Measurements from ENCODE around the gene LMOD1. TPM values are rescaled to one million over a fixed set of nuclear protein-coding genes. Genes with fewer than 3 reads are reported as not detected.
A peak's percentile ranks its signal among the peaks of the same experiment; 100 is the strongest.

The LMOD1 gene
- polyA plus RNA-seq, 3 donors from 2014 or later = not detected

DNA sequence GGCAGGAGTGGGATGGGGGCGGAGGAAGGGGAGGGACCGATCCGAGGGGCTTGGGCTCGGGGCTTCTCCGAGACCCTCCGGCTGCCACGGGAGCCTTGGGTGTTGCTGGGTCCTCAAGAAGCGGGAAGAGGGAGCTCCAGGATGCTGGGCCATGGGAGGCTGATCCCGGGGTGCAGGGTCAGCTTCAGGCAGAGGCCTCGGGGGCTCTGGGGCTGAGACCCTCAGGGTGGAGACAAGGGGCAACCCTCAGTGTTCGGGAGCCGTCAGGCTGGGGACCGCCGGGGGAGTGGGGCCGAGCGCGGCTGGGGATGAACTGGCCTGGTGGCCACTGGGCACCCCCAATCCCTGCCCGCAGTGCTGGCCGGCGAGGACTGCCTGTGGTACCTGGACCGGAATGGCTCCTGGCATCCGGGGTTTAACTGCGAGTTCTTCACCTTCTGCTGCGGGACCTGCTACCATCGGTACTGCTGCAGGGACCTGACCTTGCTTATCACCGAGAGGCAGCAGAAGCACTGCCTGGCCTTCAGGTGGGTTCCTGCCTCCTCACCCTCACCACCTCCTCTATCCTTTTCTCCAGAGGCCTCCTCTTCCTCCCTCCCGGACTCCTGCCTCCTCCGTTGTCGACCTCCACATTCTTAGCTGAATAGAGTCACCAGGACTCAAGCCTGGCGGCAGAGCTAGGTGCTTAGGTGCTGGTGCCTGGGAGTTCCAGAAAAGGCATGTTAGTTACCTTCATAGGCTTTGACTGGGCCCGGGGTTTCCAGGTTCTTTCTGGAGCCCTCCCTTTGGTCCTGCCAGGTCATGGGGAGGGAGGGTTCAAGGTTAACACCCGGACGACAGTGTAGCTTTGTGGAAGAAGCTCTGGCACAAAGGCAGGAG, 57.0 kb downstream of the LMOD1 start:
- H3K4me3 Mint-ChIP-seq = peak overlapping the region; percentile 66 to 82 (median 76)
- no peak for DNase-seq
- H3K9me3 Mint-ChIP-seq = no peaks in the 10 kb centered on the region
- H3K27ac Mint-ChIP-seq = no peak overlapping the region
- H3K4me1 Mint-ChIP-seq = peaks cover 0 to 5% of the 10 kb centered on the region in 2 donors
- no peaks in the 10 kb centered on the region for H3K36me3 Mint-ChIP-seq
- H3K27me3 Mint-ChIP-seq (ENCODE audit: low read depth in 3 of 3) = peaks cover 6 to 17% (median 11%) of the 10 kb centered on the region in 3 donors

- peaks cover 5 to 16% (median 10%) of the 10 kb centered on the region in 3 donors for H3K27me3 Mint-ChIP-seq (ENCODE audit: low read depth in 3 of 3)
- peak within 1 kb of the TSS; percentile 66 to 82 (median 76) for H3K4me3 Mint-ChIP-seq
- no peaks in the 10 kb centered on the region for H3K9me3 Mint-ChIP-seq
- no peaks in the 10 kb centered on the region for H3K36me3 Mint-ChIP-seq
- peak in 1 of 3 donors; percentile 4 for DNase-seq
- H3K27ac Mint-ChIP-seq = no peak within 1 kb of the TSS
- peaks cover 0 to 5% of the 10 kb centered on the region in 2 donors for H3K4me1 Mint-ChIP-seq
Observed at GRCh38 chr1:201888282-201889089, 57.9 kb downstream of the LMOD1 start, which contains the start of gene SHISA4. TSS of gene SHISA4 (plus strand) at chr1:201888898. CDS start at chr1:201888995, 97 bp downstream.

DNA sequence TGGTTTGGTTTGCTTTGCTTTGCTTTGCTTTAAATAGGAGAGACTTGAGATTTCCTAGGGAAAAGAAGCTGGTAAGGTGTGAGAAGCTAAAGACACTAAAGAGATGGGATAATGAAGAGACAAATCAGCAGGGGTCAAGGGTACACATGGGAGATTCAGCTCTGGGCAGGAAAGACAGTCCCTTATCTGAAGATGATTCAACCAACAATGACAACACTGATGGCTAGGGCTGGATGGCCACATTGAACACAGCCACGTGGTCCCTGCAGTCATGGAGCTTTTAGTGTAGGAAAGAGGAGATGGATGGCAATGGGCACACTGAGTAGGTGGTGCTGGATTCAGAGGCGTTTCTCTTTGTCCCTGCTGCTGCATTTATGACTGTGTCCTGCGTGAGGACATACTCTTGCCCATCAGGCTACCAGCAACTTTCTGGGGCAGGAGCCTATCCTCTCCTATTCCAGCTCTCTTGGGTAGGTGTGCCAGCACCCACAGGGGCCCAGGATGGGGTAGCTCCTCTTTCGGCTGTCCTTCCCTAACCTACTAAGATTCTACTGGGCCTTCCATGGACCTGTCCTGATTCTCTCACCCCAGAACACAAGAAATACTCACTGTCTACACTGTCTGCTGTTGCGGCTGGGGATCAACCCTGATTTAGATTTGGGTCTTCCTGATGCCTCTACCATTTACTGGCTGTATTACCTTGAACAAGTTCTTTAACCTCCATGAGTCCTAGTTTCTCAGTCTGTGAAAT, 59.1 kb downstream of the LMOD1 start:
- Mint-ChIP-seq H3K4me1 (peaks cover 0 to 5% of the 10 kb centered on the region in 2 donors), H3K27ac (no peak overlapping the region), H3K9me3 (no peaks in the 10 kb centered on the region), H3K27me3 (ENCODE audit: low read depth in 3 of 3) (peaks cover 8 to 13% (median 10%) of the 10 kb centered on the region in 3 donors), H3K4me3 (peak overlapping the region in 4 of 5 donors; percentile 0 to 62 (median 32)), H3K36me3 (no peaks in the 10 kb centered on the region)
- DNase-seq = no peak

DNA sequence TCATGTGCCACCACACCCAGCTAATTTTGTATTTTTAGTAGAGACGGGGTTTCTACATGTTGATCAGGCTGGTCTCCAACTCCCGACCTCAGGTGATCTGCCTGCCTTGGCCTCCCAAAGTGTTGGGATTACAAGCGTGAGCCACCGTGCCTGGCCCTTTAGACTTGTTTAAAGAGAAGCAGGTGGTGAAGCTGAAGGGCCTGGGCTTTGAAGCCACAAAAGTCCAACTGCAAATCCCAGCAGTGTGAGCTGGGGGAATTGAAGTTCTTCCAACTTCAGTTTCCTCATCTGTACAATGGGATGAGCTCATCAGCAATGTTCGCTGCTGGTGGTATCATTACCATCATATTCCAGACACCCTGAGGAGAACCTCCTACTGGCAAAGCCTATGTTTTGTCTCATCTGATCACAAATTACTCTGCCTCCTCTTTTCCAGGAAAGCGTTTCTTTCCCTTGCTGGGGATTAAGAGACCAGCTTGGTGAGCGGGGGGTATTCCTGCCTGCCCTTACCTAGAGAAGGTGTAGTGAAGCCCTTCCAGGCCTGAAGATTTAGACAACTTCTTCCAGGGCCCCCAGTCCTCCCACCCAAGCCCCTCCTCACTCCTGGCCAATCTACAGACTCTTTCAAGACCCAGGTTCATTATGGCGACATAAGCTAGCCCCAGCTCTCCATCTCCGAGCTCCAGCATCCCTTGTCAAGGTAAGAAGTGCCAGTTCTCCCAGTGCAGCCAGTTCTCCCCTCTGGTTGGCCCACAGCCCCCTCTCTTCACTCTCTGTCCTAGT, 60.1 kb downstream of the LMOD1 start:
- Mint-ChIP-seq H3K27ac (no peak overlapping the region), H3K27me3 (ENCODE audit: low read depth in 3 of 3) (peaks cover 8 to 9% (median 8%) of the 10 kb centered on the region in 3 donors), H3K4me3 (no peak overlapping the region), H3K9me3 (no peaks in the 10 kb centered on the region), H3K36me3 (no peaks in the 10 kb centered on the region), H3K4me1 (peaks cover 0 to 6% of the 10 kb centered on the region in 2 donors)
- no peak for DNase-seq

DNA sequence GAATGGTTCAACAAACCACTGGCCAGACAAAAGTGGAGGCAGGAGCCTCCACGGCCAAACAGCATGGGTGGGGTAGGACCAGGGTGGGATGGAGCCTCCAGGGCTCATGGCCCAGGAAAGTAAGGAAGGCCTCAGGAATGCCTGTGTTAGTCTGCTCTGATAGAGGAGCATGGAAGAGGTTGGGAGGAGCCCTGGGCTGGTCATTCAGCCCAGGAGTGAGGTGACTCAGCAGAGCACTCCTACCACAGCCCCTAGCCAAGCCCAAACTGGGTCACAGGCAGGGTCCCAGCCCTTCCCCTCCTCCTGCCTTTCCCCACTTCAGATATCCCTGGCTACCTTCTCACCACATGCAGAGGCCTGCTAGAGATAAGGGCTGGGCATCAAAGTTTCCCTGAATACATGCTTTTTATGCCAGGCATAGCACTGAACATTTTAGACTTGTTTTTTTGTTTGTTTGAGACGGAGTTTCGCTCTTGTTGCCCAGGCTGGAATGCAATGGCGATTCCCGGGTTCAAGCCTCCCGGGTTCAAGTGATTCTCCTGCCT, 60.7 kb downstream of the LMOD1 start:
- H3K4me1 Mint-ChIP-seq = peaks cover 0 to 6% of the 10 kb centered on the region in 2 donors
- H3K27me3 Mint-ChIP-seq (ENCODE audit: low read depth in 3 of 3) = peaks cover 8% of the 10 kb centered on the region in 3 donors
- DNase-seq = no peak
- H3K4me3 Mint-ChIP-seq = no peak overlapping the region
- no peaks in the 10 kb centered on the region for H3K9me3 Mint-ChIP-seq
- no peak overlapping the region for H3K27ac Mint-ChIP-seq
- H3K36me3 Mint-ChIP-seq = no peaks in the 10 kb centered on the region

DNA sequence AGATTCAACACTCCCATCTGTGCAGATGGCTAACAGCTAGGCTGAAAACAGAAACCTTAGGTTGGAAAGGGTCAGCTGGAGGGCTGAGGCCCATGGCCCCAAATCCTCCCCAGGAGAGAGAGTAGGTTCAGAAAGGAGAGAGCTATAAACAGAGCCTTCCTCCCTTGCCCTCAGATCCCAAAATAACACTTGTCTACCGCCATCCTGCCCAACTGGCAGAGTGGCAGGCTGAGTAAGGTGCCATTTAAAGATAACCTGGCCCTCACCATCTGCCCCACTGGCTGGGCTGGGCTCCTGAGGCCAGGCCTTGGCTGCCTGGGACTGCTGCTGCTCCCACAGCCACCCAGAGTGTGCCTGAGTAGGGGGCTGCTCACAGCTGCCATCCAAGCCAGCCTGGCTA, 61.9 kb downstream of the LMOD1 start:
- Mint-ChIP-seq H3K27ac (no peak overlapping the region), H3K4me3 (no peak overlapping the region), H3K36me3 (no peaks in the 10 kb centered on the region), H3K27me3 (ENCODE audit: low read depth in 3 of 3) (peaks cover 5 to 8% (median 6%) of the 10 kb centered on the region in 3 donors), H3K4me1 (peaks cover 0 to 3% of the 10 kb centered on the region in 2 donors), H3K9me3 (no peaks in the 10 kb centered on the region)
- DNase-seq = no peak

GRCh38 chr1:201883786-201884185, 62.6 kb downstream of the LMOD1 start:
- Mint-ChIP-seq H3K27me3 (ENCODE audit: low read depth in 3 of 3) (peaks cover 5 to 8% (median 6%) of the 10 kb centered on the region in 3 donors), H3K27ac (no peak overlapping the region), H3K36me3 (no peaks in the 10 kb centered on the region), H3K4me3 (no peak overlapping the region), H3K4me1 (peaks cover 0 to 2% of the 10 kb centered on the region in 2 donors), H3K9me3 (no peaks in the 10 kb centered on the region)
- no peak for DNase-seq

DNA sequence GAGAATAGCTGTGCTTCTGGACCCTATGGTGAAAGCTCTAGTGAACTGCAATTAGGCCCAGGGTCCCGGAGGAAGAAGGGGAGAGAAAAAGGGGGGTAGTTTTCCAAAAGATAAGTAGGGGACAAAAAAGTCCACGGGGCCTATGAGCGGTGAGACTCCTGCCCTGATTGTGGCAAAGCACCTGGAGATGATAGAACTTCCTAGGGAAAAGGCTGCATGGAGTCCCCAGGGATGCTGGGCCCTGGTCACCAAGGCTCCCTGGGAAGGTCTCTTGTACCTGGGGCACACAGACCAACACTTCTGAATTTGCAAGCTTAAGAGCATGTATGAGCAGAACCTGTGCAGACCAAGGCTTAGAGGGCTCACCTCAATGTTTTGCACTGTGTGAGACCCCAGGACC, 63.1 kb downstream of the LMOD1 start:
- Mint-ChIP-seq H3K27ac (no peak overlapping the region), H3K9me3 (no peaks in the 10 kb centered on the region), H3K36me3 (no peaks in the 10 kb centered on the region), H3K27me3 (ENCODE audit: low read depth in 3 of 3) (peaks cover 5 to 7% (median 6%) of the 10 kb centered on the region in 3 donors), H3K4me1 (peaks cover 0 to 2% of the 10 kb centered on the region in 2 donors), H3K4me3 (no peak overlapping the region)
- no peak for DNase-seq

DNA sequence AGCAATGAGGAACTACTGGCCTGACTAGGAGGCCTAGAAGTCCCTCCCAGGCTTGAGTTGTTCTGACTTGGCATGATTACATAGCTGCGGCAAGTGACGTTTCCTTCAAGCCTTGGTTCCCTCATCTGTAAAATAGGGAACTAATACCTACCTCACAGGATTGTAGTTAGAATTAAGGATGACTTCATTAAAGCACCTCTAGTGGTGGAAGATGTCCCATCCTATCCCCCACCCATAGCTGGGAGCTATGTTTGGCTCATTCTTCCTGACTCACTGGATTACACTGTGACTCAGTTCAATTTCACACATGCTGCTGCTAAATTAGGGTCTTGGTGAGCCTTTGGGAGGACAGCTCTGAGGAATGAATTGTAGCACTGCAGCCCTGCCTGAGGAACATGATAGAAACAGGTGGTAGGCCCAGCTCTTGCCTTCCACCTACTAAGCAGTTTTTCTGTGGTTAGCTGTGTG, 63.6 kb downstream of the LMOD1 start:
- DNase-seq = no peak
- Mint-ChIP-seq H3K9me3 (no peaks in the 10 kb centered on the region), H3K36me3 (no peaks in the 10 kb centered on the region), H3K4me1 (peaks cover 0 to 2% of the 10 kb centered on the region in 2 donors), H3K27ac (no peak overlapping the region), H3K4me3 (no peak overlapping the region), H3K27me3 (ENCODE audit: low read depth in 3 of 3) (peaks cover 4 to 6% (median 5%) of the 10 kb centered on the region in 3 donors)

- DNase-seq = no peak
- H3K9me3 Mint-ChIP-seq = no peaks in the 10 kb centered on the region
- H3K27ac Mint-ChIP-seq = no peak overlapping the region
- H3K4me3 Mint-ChIP-seq = no peak overlapping the region
- peaks cover 0 to 3% (median 2%) of the 10 kb centered on the region in 3 donors for H3K27me3 Mint-ChIP-seq (ENCODE audit: low read depth in 3 of 3)
- peaks cover 0 to 2% of the 10 kb centered on the region in 2 donors for H3K4me1 Mint-ChIP-seq
- peaks cover 0 to 3% (median 2%) of the 10 kb centered on the region in 3 donors for H3K36me3 Mint-ChIP-seq
Observed at GRCh38 chr1:201881617-201882016, 64.7 kb downstream of the LMOD1 start.

GRCh38 chr1:201880928-201881571, 65.3 kb downstream of the LMOD1 start:
- Mint-ChIP-seq H3K27ac (peak overlapping the region in 1 of 6 donors; percentile 59), H3K36me3 (peaks cover 6 to 9% (median 8%) of the 10 kb centered on the region in 3 donors), H3K9me3 (no peaks in the 10 kb centered on the region), H3K27me3 (ENCODE audit: low read depth in 3 of 3) (peaks cover 0 to 3% (median 2%) of the 10 kb centered on the region in 3 donors), H3K4me1 (peaks cover 0 to 2% of the 10 kb centered on the region in 2 donors), H3K4me3 (no peak overlapping the region)
- no peak for DNase-seq

GRCh38 chr1:201877877-201878401, 68.4 kb downstream of the LMOD1 start:
- peaks cover 0 to 2% of the 10 kb centered on the region in 2 donors for H3K4me1 Mint-ChIP-seq
- no peak overlapping the region for H3K4me3 Mint-ChIP-seq
- H3K27me3 Mint-ChIP-seq (ENCODE audit: low read depth in 3 of 3) = no peaks in the 10 kb centered on the region
- DNase-seq = no peak
- H3K36me3 Mint-ChIP-seq = peaks cover 11 to 25% (median 14%) of the 10 kb centered on the region in 3 donors
- no peaks in the 10 kb centered on the region for H3K9me3 Mint-ChIP-seq
- no peak overlapping the region for H3K27ac Mint-ChIP-seq
